ENCODE data around the gene CREB3L1. TPM values are rescaled to one million over a fixed set of nuclear protein-coding genes. Genes with fewer than 3 reads are reported as not detected.

Gene CREB3L1
- total RNA-seq, 1 experiment from 2014 or later = 3.3 TPM

DNA sequence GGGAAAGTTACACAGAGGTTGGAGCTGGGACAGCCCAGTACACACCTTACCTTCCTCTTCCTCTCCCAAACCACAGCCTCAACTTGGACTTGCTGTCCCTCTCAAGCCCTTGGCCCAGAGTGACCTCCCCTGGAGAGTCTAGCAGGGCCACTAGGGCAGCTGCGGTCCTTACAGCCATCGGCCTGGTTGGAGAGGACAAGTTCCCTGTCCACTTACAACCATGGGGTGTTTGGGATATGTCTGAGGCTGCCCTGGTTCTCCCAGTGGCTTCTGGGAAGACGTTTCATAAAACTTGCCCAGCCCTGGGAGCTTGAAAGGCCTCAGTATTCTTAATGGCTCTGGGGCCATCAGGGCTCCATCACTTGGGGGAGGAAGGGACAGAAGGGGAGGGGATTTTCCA lies 56.7 kb downstream of the CREB3L1 start:
- H4K20me1 ChIP-seq (ENCODE audit: control insufficient read depth, insufficient read depth, insufficient read length) = no peaks in the 10 kb centered on the region
- Mint-ChIP-seq H3K4me3 (peak overlapping the region in 1 of 2 experiments; percentile 79; a peak in 1 of 5 replicates), H3K27ac (no peak overlapping the region), H3K27me3 (ENCODE audit: low read depth) (peaks cover 59% of the 10 kb centered on the region), H3K36me3 (ENCODE audit: insufficient read depth in 1 of 3, low read depth in 3 of 3) (peaks cover 0 to 4% (median 0%) of the 10 kb centered on the region in 3 experiments; a peak in 2 of 7 replicates), H3K4me1 (peaks cover 61 to 86% of the 10 kb centered on the region in 2 experiments), H3K9me3 (no peaks in the 10 kb centered on the region; a peak in 1 of 5 replicates)
- peaks cover 22% of the 10 kb centered on the region; the same call in 1 of the 2 replicates for H3K27me3 ChIP-seq (ENCODE audit: insufficient read depth, low read length)
- H3K23me2 ChIP-seq (ENCODE audit: insufficient read length, low read depth, low read length, poor library complexity, severe bottlenecking) = peaks cover 7% of the 10 kb centered on the region
- H4K8ac ChIP-seq (replicated peaks; ENCODE audit: insufficient read length, low read depth, low read length) = no peak overlapping the region
- no peak overlapping the region for H3K56ac ChIP-seq (ENCODE audit: insufficient read length, low read depth, low read length)
- no peaks in the 10 kb centered on the region for H3K79me1 ChIP-seq (ENCODE audit: insufficient read depth, low read depth, low read length, poor library complexity, severe bottlenecking)
- no peak overlapping the region for H2BK5ac ChIP-seq (ENCODE audit: insufficient read length, low read length)
- H3K18ac ChIP-seq (ENCODE audit: insufficient read length, low read depth, low read length) = no peak overlapping the region
- H4K5ac ChIP-seq (ENCODE audit: insufficient read length, low read depth, low read length) = no peak overlapping the region
- H3K27ac ChIP-seq (ENCODE audit: insufficient read length, low read depth, low read length) = no peak overlapping the region
- WGBS (ENCODE audit: extremely low coverage, insufficient read length, low lambda C conversion rate) = no CpG with 5 or more reads among the region's 3 CpGs
- DNase-seq = no peak
- no peak overlapping the region for H2AK5ac ChIP-seq (ENCODE audit: insufficient read length, low read length)
- no peak overlapping the region for H3K4ac ChIP-seq (ENCODE audit: low read depth, low read length)
- H4K91ac ChIP-seq (ENCODE audit: insufficient read length, low read depth, low read length) = no peak overlapping the region
- H3K79me2 ChIP-seq (ENCODE audit: insufficient read depth, low read length) = no peaks in the 10 kb centered on the region
- peaks cover 7% of the 10 kb centered on the region; the same call in 1 of the 2 replicates for H3K4me1 ChIP-seq (ENCODE audit: insufficient read depth, low read length)
- TF ChIP-seq, protein P1, sequence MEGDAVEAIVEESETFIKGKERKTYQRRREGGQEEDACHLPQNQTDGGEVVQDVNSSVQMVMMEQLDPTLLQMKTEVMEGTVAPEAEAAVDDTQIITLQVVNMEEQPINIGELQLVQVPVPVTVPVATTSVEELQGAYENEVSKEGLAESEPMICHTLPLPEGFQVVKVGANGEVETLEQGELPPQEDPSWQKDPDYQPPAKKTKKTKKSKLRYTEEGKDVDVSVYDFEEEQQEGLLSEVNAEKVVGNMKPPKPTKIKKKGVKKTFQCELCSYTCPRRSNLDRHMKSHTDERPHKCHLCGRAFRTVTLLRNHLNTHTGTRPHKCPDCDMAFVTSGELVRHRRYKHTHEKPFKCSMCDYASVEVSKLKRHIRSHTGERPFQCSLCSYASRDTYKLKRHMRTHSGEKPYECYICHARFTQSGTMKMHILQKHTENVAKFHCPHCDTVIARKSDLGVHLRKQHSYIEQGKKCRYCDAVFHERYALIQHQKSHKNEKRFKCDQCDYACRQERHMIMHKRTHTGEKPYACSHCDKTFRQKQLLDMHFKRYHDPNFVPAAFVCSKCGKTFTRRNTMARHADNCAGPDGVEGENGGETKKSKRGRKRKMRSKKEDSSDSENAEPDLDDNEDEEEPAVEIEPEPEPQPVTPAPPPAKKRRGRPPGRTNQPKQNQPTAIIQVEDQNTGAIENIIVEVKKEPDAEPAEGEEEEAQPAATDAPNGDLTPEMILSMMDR (conservative IDR thresholded peaks at IDR 0.05) = no peak
- no peak overlapping the region for H2BK120ac ChIP-seq (ENCODE audit: low read depth, low read length, poor library complexity, severe bottlenecking)
- H3K14ac ChIP-seq (ENCODE audit: insufficient read depth, low read length) = no peak overlapping the region
- H3K23ac ChIP-seq (ENCODE audit: insufficient read length, low read depth, low read length) = no peak overlapping the region
- no peak overlapping the region for H3K4me2 ChIP-seq (ENCODE audit: insufficient read depth, insufficient read length, low read length)
- H3T11ph ChIP-seq (ENCODE audit: low read length) = no peak overlapping the region
- no peak overlapping the region for H2BK15ac ChIP-seq (ENCODE audit: low read depth, low read length)
- no peak overlapping the region for H2AFZ ChIP-seq (ENCODE audit: low read length)
- H3K9me3 ChIP-seq (ENCODE audit: control insufficient read depth, low read depth, low read length) = no peaks in the 10 kb centered on the region
- H2BK20ac ChIP-seq (ENCODE audit: low read depth, low read length, poor library complexity, severe bottlenecking) = no peak overlapping the region
- H2BK12ac ChIP-seq (ENCODE audit: insufficient read length, low read depth, low read length) = no peak overlapping the region
- no peak overlapping the region for H3K9ac ChIP-seq (ENCODE audit: extremely low read depth, insufficient read length, low read length)
